ENCODE data around the gene SLC25A23.
"Not testable (repeated sequence)": the region's sequence is repeated elsewhere in the genome, so short reads cannot be mapped to it uniquely, and the experiment has no call there.

SLC25A23 gene

DNA sequence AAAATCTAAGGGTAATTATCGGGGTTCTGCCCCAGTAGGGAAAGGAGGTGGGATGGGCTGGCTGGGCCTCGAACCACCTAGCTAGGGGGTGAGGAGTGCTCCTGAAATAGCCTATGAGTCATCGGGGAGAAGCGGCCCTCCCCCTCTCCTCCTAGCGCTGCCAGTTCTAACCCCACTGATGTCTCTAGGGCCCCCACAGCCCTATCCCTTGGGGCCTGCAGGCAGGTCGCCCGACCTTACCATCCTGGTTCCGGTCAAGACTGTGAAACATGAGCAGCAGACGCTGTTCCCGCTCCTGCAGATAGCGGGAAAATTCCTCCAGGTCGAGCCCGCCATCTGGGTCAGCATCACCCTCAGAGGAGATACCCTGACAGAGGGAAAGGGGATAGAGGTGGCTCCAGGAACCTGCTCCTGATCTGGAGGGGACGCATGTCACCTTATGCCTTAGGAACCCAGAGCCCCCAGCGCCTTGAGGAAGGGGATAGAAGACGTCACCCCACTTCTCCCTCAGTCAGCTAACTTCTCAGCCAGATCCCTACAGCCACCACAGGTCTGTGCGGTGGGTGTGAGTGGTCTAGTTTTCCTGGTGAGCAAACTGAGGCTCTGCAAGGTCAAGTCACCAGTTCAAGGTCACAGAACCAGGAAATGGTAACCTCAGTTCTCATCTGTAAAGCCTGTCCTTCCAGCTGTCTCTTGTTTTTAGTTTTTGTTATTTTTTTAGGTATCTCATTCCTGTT, 1.5 kb downstream of the SLC25A23 start:
- DNase-seq (ENCODE audit: low read depth): no peak

DNA sequence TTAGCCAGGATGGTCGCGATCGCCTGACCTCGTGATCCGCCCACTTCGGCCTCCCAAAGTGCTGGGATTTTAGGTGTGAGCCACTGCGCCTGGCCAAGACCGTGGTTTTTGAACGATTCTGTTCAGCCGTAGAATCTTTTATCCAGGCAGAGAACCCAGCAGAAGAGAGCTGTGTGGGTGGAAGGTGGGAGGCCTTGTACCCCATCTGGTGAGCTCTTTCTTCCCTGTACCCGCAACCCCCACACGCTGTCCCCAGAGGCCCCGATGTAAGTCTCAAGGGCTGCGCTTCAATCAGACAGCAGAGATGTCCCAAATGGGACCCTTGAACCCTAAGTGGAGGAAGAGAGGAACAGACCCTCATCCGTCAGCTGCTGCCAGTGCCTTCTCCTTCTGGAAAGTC, 3.7 kb downstream of the SLC25A23 start:
- no peak for DNase-seq (ENCODE audit: low read depth)

DNA sequence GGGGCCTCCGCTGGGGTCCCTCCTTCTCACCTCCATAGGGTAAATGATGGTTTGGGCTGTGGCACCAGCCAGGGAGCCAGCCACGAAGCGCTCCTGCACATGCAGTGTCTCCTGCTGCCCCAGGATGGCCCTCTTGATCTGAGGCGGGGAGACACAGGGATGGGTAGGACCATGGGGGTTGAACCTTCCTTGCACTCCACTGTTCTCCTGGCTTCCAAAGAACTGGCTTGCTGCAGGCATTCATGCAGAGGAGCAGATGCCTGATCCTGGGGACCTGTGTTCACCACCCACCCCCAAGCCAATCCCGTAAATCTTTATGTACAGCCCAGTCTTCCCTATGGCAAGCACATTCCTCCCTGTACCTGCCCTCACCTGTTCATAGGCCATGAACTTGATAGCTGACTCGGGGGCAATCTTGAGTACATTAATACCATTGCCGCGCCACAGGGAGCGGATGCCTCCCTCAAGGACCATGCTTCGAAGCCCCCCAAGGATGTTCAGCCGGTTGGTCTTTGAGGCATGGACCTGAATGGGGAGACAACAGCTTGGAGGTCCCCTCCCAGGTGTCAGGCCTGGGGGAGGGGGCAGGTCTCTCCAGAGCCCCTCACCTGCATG, 5.5 kb downstream of the SLC25A23 start:
- no peak for DNase-seq (ENCODE audit: low read depth)

DNA sequence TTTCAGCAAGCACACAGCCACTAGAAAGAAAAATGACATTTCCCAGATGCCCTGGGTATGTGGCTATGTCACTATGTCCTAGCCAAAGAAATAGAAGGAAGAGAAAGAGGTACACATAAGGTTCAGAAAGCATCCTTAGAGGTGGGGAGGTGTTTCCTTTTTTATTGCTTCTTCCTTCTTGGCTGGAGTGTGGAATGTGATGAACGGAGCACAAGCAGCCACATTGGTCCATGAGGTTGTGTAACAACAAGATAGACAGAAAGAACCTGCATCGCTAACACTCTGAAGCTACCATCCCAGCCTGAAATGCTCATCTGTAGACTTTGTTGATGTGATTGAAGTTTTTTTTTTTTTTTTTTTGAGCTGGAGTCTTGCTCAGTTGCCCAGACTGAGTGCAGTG, 6.7 kb downstream of the SLC25A23 start:
- no peak for DNase-seq (ENCODE audit: low read depth)

DNA sequence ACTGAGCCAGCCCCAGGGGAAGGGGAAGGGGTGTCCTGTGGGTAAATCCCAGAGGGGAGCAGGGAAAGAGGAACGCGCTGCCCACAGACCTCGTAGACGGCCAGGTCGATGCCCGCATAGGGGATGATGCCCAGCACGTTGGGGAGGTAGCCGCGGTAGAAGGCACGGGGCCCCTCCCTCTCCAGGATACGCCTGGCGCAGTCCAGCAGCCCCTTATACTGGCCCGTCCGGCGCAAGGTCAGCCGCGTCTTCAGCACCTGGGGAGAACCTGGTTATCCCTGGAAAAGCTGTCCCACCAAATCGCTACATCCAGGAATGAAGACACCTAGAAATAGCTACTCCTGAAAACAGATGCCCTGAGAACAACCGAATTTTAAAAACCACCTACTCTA, 7.4 kb downstream of the SLC25A23 start:
- DNase-seq (ENCODE audit: low read depth): no peak

DNA sequence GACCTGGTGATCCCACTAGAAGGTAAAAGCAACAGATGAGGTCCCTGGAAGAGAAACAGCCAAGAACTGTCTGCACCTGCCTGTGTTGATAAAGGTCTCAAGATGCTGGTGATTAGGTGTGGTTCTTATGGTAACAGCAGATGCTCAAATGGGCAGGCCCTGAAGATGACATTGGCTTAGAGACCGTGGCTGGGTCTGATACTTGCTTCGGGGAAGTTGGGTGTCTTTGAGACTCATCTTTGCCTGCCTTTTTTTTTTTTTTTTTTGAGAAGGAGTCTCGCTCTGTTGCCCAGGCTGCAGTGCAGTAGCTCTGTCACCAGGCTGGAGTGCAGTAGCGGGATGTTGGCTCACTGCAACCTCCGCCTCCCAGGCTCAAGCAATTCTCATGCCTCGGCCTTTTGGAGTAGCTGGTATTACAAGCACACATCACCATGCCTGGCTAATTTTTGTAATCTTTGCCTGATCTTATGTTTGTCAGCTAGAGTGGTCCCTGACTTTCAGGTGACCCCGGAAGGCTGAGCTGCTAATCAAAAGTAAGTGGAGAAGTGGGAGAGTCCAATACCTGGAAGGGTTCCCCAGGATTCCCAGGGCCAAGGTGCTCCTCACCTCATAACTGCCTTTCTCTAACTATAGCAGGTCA, 7.9 kb downstream of the SLC25A23 start:
- no peak for DNase-seq (ENCODE audit: low read depth)

DNA sequence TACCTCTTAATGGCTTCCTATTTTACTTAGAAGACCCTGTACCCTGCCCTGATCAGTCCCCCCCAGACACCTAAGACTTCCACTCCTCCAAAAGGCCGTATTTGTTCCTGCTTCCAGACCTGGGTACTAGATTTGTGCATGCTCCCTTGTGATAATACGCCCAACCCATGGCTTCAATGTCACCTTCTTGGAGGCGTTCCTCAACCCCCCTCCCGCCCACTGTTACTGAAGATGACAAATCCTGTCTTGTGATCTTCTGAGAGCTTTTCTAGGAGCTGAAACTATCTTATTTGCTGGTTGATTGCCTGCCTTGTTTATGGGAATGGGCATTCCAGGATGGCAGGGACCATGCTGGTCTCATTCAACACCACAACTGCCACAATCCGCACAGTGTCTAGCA, 9.4 kb downstream of the SLC25A23 start:
- DNase-seq (ENCODE audit: low read depth): no peak

DNA sequence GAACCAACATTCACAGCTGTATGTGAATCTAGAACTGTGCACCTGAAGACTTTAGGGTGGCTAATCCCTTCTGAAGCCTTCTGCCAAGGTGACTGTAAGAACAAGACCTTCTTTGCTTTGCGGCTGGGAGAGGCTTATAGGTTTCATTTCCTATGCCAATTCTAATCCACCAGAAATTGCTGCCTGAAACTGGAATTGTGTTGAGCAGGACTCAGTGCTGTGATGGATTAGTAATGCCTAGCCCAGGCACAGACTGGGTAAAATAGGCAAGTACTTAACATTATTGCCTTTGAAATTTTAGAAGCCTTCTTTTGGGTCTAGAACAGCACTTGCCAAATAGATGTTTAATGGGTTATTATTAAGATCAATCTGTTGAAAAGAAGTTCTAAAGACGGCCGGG, 11.5 kb downstream of the SLC25A23 start:
- DNase-seq (ENCODE audit: low read depth): no peak

DNA sequence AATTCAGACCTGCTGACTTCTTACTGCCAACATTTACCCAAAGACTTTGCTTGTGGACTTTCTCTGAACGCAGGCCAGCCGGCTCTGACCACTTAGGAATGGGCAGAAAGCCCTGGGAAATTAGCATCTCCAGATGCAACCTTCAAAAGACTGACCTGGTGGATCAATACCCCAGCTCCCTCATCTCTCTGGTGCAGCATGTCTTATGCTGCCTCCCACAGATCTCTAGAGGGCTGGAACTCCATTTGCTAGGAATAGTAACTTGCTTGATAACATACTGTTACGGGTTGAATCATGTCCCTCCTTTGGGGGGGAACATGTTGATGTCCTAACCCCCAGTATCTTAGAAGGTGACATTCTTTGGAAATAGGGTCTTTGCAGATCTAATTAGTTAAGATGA, 13.1 kb downstream of the SLC25A23 start:
- DNase-seq (ENCODE audit: low read depth): no peak

DNA sequence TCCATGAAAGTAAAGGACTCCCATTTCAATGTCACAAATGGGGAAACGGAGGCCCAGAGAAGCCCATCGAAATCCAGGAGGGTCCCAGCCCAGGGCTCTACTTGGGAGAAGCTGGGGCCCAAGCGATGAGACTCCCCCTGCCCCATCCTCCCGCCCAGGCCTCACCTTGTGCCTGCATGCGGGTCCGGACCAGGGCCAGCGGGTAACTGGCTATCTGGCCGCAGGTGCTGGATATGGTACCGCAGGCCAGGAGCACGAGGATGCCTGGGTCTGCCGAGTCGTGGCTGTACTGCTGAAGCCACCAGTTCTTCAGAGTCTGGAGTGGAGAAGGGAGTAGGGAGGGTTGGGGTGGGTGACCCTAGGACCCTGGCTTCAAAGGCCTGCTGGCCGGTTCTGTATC, 15.6 kb downstream of the SLC25A23 start:
- DNase-seq (ENCODE audit: low read depth): no peak

DNA sequence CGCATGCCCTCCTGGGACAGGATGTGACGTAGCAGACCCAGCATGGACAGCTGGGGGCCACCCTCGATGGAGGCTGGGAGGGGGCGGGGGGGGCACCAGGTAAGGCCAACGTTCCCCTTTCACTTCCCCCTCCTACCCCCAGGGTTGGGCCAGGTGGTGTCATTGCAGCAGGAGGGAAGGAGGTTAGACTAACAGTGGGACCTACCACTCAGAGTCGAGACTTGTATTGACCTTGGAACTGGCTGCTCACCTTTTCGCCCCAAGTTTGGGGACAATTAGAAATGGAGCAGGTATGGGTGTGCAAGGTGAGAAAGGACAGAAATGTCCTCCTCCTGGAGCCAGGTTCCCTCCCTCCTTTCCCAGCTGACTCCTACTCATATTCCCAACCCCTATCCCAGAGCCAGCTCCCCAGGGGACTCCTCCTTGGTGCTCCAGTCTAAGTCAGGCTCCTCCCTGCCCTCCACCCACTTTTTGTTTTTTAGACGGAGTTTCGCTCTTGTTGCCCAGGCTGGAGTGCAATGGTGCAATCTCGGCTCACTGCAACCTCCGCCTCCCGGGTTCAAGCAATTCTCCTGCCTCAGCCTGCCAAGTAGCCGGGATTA, 17.4 kb downstream of the SLC25A23 start:
- DNase-seq (ENCODE audit: low read depth): no peak

DNA sequence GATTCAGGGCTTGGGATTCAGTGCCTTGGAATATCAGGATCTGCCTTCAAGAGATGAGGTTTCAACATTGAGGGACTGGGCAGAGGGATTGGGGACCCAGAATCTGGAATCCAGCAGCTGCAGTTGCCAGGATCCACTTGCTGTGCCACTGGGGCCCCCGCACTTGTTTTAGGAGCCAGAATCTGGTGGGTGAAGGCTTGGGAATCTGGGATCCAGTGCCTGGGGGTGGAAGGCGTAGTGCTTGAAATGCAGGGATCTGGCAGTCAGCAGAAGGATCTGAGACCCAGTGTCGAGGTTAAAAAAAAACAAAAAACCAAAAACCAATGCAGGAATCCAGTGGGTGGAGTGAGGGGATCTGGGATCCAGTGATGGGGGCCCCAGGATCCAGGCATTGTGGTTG, 18.7 kb downstream of the SLC25A23 start:
- no peak for DNase-seq (ENCODE audit: low read depth)

DNA sequence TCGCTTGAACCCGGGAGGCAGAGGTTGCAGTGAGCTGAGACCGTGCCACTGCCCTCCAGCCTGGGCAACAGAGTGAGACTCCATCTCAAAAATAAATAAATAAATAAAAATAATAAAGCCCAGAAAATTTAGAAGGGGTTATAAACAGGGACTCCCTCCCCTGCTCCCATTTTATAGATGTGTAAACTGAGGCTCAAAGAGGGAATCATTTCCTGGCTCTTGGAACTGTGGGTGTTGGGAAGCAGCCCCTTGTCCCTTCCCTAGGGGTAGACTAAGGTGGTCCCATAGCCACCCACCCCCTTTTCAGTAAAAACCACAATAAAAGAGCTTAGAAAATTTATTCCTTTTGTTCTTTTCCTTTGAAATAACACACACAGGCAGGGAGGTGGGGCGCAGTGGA, 19.8 kb downstream of the SLC25A23 start:
- DNase-seq (ENCODE audit: low read depth): no peak

DNA sequence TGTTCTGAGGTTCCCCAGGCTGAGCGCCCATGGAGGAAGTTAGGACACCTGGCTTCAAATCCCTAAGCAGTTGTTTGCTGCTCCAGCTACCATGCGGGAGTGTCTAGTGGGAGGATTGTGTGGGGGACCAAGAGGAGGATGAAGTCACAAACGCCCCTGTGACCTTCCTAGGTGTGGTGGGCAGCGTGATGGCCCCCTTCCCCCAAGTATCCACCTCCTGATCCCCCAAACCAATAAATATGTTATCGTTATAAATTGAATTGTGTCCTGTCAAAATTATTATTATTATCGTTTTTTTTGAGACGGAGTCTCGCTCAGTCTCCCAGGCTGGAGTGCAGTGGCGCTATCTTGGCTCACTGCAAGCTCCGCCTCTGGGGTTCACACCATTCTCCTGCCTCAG, 25.9 kb downstream of the SLC25A23 start, which contains the start of gene SLC25A41:
Gene SLC25A41 (minus strand): TSS at position 101 of the 400 bp plus-strand sequence. CDS start 70 bp downstream, at position 31.
- no peak for DNase-seq (ENCODE audit: low read depth)

DNA sequence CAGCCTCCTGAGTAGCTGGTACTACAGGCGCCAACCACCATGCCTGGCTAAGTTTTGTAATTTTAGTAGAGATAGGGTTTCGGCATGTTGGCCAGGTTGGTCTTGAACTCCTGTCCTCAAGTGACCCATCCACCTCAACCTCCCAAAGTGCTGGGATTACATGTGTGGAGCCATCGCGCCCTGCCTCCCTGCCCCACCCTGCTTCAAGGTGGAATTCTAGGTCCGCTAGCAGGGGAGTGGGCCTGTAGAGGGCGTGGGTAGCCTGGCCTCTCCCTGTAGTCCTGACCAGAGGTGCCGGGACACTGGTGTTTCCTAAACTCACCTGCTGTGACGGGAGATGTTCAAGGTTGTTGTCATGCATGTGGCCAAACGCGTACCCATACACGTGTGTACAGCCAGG, 26.4 kb downstream of the SLC25A23 start:
- DNase-seq (ENCODE audit: low read depth): no peak

DNA sequence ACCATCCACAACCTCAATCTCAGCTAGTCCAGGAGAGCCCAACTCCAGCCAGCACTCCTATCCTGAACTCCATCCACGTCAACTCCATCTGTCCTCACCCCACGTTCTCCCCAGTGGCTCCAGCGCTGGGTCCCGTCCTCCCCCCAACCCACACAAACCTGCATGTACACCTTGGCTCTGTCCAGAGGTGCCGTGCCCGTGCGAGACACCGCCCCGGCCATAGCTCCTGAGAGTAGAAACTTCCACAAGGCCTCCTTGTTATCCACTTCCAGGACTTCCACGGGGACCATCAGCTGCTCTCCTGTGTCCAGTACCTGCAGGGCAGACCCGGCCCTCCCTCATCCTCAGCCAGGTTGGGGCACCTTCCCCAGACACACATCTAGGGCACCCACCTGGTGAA, 27.7 kb downstream of the SLC25A23 start:
- DNase-seq (ENCODE audit: low read depth): no peak

DNA sequence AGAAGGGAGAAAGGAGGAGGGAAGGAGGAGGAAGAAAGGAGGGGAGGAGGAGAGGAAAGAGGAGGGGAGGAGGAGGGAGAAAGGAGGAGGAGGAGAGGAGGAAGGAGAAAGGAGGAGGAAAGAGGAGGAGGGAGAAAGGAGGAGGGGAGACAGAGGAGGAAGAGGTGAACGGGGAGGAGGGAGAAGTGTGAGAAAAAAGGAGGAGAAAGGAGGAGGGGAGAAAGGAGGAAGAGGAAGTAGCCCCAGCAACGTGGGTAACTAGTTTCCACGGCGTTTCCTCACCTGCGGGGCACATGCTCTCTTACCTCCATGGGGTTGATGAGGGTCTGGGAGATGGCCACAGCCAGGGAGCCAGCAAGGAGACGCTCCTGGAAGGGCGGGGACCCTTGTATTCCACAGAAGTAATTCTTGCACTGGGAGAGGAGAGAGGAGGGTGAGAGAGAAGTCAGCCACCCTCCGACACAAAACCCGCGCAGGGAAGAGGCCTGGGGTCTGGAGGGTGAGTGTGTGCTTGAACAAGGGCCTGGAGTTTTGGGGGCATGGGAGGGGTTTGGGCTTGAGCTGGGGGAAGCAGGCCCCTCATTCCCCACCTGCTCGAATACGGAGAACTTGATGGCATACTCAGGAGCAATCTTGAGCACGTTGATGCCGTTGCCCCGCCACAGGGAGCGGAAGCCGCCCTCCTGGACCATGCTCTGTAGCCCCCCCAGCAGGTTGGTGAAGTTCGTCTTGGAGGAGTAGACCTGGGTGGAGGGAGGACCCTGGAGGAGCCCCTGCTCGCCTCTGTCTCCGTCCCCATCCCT, 30.0 kb downstream of the SLC25A23 start:
- DNase-seq (ENCODE audit: low read depth): no peak

DNA sequence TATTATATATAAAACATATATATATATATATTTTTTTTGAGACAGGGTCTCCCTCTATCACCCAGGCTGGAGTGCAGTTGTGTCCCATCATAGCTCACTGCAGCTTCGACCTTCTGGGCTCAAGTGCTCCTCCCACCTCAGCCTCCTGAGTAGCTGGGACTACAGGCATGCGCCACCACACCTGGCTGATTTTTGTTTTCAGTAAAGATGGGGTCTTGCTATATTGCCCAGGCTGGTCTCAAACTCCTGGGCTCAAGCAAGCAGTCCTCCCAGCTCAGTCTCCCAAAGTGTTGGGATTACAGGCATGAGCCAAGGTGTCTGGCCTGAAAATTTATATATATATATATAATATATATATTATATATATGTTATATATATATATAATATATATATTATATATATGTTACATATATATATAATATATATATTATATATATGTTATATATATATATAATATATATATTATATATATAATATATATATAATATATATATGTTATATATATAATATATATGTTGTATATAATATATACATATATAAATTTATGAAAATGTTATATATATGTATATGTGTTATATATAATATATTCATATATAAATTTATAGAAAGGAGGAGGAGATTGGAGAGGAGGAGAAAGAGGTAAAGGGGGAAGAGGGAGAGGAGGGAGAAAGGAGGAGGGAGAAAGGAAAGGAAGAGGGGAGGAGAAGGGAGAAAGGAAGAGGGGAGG, 30.7 kb downstream of the SLC25A23 start:
- not testable (repeated sequence) for DNase-seq (ENCODE audit: low read depth)

DNA sequence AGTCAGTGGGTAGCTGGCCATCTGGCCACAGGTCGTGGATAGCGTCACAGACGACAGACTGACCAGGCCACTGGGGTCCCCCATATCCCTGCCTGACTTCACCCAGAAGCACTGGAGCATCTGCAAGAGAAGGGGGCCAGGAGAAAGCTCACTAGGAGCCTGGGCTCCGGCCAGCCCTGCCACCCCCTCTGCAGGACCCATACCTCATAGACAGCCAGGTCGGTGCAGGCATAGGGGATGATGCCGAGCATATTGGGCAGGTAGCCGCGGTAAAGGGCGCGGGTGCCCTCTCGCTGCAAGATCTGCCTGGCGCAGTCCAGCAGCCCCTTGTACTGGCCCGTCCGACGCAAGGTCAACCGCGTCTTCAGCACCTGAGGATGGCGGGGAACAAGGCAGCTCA, 32.5 kb downstream of the SLC25A23 start:
- no peak for DNase-seq (ENCODE audit: low read depth)

DNA sequence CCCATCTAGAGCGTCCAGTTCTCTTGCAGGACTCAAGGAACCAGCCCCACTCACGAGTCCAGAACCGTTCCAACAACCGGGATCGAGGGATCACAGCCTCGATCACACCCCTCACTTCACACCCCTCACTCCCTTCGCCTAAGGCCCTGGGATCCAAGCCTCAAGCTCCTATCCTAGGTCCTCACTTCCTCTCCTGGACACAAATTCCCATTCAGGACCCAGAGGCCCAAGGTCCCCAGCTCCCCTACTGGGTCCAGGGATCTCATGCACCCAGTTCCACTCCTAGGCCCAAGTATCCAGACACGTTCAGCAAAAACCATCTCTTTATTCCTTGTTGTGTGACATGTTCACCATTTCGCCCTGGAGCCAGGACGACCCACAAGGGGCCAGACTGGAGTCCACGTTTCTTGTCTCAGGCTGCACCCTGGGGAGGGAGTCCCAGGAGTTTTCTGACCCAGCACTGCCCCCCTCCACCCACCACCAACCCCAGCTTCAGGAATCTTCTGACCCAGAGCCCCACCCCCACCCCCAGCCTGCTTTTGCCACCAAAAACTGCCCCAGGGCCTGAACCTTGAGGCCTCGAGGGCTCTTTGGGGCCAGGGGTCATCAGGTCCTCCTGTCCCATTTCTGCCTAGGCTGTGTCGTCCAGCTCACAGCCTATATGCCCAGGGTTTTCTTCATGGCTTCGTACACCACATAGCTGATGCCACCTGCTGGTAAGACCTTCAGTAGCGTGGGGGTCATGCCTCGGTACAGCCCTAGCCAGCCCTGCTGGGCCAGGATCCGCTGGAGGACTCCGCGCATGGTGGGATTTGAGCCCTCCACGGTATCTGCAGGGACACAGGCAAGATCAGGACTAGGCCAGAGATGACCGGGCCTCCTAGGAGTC, 33.6 kb downstream of the SLC25A23 start:
- no peak for DNase-seq (ENCODE audit: low read depth)
